ENCODE data around the gene SKP1. TPM values are rescaled to one million over a fixed set of nuclear protein-coding genes. Genes with fewer than 3 reads are reported as not detected.

Gene SKP1
- total RNA-seq, 2 donors from 2014 or later = 206 to 236 TPM

DNA sequence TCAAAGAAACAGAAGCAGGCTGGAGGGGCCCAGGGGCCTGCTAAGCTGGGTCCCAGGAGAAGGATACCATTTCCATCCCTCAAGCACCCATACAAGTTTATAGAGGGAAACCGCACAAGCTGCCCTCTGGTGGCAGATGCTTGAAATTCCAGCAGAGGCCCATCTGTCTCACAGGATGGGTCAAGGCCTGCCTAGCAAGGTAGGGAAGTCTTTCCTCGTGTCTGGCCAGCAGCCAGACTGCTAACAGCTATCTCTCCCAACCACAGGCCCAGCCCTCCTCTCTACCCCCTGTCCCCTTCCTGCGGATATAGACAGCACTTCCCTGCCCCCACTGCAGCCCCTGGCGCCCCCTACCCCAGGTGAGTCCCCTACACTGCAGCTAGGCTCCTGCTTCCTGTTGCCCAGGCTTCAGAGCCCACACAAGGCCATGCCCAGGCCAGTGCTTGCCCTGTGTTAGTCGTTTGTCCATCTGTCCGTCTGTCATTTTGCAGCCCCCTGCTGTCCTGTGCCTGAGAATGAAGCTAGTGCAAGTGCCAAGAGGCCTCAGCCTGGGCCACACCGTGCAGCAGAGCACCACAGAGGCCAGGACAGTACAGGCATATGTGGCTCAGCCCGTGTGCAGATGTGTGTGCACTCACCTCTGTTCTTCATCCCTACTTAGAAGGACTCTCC, 36.1 kb downstream of the SKP1 start:
- peaks cover 25% of the 10 kb centered on the region for H3K36me3 ChIP-seq

GRCh38 chr5:134139891-134140469, 36.8 kb downstream of the SKP1 start:
- Histone ChIP-seq H3K36me3 (peaks cover 23% of the 10 kb centered on the region), H3K27me3 (replicated peaks; ENCODE audit: insufficient read depth) (no peaks in the 10 kb centered on the region), H3K4me3 (no peak overlapping the region), H3K4me1 (ENCODE audit: control insufficient read depth in 1 of 2, low read depth in 2 of 2) (no peaks in the 10 kb centered on the region), H3K27ac (no peak overlapping the region), H3K9me3 (no peaks in the 10 kb centered on the region)
- ATAC-seq (ENCODE audit: insufficient number of reproducible peaks, low FRiP score, low read depth) = no peak
- no peak for DNase-seq (ENCODE audit: low spot score)
- TF ChIP-seq, protein P1, sequence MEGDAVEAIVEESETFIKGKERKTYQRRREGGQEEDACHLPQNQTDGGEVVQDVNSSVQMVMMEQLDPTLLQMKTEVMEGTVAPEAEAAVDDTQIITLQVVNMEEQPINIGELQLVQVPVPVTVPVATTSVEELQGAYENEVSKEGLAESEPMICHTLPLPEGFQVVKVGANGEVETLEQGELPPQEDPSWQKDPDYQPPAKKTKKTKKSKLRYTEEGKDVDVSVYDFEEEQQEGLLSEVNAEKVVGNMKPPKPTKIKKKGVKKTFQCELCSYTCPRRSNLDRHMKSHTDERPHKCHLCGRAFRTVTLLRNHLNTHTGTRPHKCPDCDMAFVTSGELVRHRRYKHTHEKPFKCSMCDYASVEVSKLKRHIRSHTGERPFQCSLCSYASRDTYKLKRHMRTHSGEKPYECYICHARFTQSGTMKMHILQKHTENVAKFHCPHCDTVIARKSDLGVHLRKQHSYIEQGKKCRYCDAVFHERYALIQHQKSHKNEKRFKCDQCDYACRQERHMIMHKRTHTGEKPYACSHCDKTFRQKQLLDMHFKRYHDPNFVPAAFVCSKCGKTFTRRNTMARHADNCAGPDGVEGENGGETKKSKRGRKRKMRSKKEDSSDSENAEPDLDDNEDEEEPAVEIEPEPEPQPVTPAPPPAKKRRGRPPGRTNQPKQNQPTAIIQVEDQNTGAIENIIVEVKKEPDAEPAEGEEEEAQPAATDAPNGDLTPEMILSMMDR (IDR thresholded peaks at IDR 0.05) = no peak

More for the DNA sequence above, 36.1 kb downstream of the SKP1 start:
- Histone ChIP-seq H3K27me3 (replicated peaks; ENCODE audit: insufficient read depth) (no peaks in the 10 kb centered on the region), H3K4me1 (ENCODE audit: control insufficient read depth in 1 of 2, low read depth in 2 of 2) (no peaks in the 10 kb centered on the region), H3K27ac (no peak overlapping the region), H3K9me3 (no peaks in the 10 kb centered on the region), H3K4me3 (no peak overlapping the region)
- no peak for DNase-seq (ENCODE audit: low spot score)
- TF ChIP-seq, protein P1 (IDR thresholded peaks at IDR 0.05) = peak; percentile 67
- no peak for ATAC-seq (ENCODE audit: insufficient number of reproducible peaks, low FRiP score, low read depth)

DNA sequence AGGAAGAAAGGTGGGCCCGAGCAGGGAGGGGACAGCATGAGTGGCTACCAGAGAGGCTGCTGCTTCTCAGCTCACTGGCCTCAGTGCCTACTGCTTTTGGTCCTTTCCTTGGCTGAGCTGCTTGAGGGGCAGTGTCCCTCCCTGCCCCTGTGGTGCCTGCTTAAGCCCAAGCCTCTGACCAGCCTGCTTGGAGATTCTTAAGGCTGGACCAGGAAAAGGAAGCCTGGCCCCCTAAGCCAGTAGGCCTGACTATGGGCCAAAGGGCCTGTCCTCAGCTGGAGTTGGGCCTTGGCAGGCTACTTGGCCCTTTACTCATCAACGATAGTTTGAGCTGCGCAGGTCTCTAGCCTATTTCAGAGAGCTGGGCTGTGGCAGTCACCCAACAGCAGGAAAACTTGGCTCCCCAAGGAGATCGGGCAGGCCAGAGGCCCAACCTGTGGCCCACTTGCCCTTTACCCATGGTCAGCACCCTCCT, 37.3 kb downstream of the SKP1 start:
- Histone ChIP-seq H3K4me1 (ENCODE audit: control insufficient read depth in 1 of 2, low read depth in 2 of 2) (no peaks in the 10 kb centered on the region), H3K27ac (no peak overlapping the region)

GRCh38 chr5:134138416-134139376, 38.1 kb downstream of the SKP1 start:
- H3K36me3 ChIP-seq = peaks cover 19% of the 10 kb centered on the region
- no peaks in the 10 kb centered on the region for H3K4me1 ChIP-seq (ENCODE audit: control insufficient read depth in 1 of 2, low read depth in 2 of 2)
- H3K4me3 ChIP-seq = no peak overlapping the region
- DNase-seq (ENCODE audit: low spot score) (no peak), ATAC-seq (ENCODE audit: insufficient number of reproducible peaks, low FRiP score, low read depth) (no peak)
- no peak overlapping the region for H3K27ac ChIP-seq
- TF ChIP-seq, protein P1 (IDR thresholded peaks at IDR 0.05) = no peak
- H3K27me3 ChIP-seq (replicated peaks; ENCODE audit: insufficient read depth) = no peaks in the 10 kb centered on the region
- H3K9me3 ChIP-seq = no peaks in the 10 kb centered on the region

More for the DNA sequence above, 37.3 kb downstream of the SKP1 start:
- peaks cover 19% of the 10 kb centered on the region for H3K36me3 ChIP-seq
- H3K27me3 ChIP-seq (replicated peaks; ENCODE audit: insufficient read depth) = no peaks in the 10 kb centered on the region
- TF ChIP-seq, protein P1 (IDR thresholded peaks at IDR 0.05) = no peak
- H3K4me3 ChIP-seq = no peak overlapping the region
- DNase-seq (ENCODE audit: low spot score) (no peak), ATAC-seq (ENCODE audit: insufficient number of reproducible peaks, low FRiP score, low read depth) (no peak)
- no peaks in the 10 kb centered on the region for H3K9me3 ChIP-seq

- Histone ChIP-seq H3K36me3 (peaks cover 14% of the 10 kb centered on the region), H3K27ac (no peak overlapping the region), H3K27me3 (replicated peaks; ENCODE audit: insufficient read depth) (no peaks in the 10 kb centered on the region), H3K4me3 (no peak overlapping the region), H3K4me1 (ENCODE audit: control insufficient read depth in 1 of 2, low read depth in 2 of 2) (no peaks in the 10 kb centered on the region), H3K9me3 (no peaks in the 10 kb centered on the region)
- ATAC-seq (ENCODE audit: insufficient number of reproducible peaks, low FRiP score, low read depth) = no peak
- TF ChIP-seq, protein P1 (IDR thresholded peaks at IDR 0.05) = no peak
- no peak for DNase-seq (ENCODE audit: low spot score)
Observed at GRCh38 chr5:134136771-134137170, 40.0 kb downstream of the SKP1 start.

Data from thoracic aorta (tissue), 2 donors.